ENCODE measurements around the gene SNX33.
"Not testable (repeated sequence)": the region's sequence is repeated elsewhere in the genome, so short reads cannot be mapped to it uniquely, and the experiment has no call there.

SNX33 gene

GRCh38 chr15:75684648-75685047 lies 36.9 kb downstream of the SNX33 start:
- DNase-seq: no peak

DNA sequence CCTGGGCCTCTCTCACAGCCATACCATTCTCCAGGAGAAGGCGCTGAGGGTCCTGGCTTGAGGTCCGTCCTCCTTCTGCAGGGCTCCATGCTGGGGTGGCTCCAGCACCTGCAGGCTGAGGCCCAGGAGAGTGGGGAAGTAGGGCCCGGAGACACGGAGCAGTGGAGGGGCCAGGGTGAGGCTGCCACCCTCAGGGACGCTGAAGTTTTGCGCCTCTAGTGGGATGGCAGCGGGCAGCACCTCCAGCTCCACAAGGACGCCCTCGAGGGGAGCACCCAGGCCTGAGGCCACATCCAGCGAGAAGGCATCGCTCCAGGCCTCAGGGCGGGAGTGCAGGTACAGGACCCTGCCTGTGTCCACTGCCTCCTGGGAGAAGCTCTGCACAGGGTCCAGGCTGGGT lies 37.5 kb downstream of the SNX33 start:
- no peak for DNase-seq

DNA sequence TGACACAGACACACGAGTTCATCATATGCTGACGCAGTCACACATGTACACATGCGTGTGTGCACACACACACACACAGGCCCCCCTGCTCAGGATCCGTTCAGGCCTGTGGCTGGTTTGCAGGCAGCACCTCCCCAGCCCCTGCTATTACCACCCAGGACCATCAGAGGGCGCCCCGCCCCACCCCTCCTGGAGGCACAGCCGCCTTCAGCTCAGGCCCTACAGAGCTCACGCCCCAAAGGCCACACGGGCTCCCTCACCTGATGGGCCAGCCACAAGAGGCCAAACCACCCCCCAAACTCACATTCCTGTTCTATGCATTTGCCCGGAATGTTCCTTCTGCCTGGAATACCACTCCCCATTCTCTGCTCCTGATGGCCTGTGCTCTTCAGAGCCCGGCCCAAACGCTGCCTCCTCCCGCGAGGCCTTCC lies 38.5 kb downstream of the SNX33 start:
- DNase-seq: peak; percentile 77 to 78

GRCh38 chr15:75687486-75688277 lies 40.0 kb downstream of the SNX33 start:
- no peak for DNase-seq

GRCh38 chr15:75688278-75688557 lies 40.5 kb downstream of the SNX33 start:
- DNase-seq: no peak

DNA sequence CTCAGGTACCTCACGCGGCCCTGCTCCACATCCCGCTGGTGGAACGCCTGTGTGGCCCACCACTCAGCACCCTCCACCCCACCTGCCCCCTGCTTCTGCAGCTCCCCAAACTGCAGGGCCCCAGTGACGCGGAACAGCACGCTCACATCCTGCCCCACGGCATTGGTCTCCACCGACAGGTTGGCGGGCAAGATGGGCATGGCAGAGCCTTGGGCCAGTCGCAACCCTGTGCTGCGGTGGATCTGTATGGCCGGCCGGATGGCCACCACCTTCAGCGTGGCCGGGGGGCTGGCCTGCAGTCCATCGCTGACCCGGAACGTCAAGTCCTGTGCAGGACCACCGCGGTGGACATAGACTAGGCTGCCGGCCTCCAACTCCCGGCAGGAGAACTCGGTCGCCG lies 41.1 kb downstream of the SNX33 start:
- no peak for DNase-seq

- not testable (repeated sequence) for DNase-seq
Observed at GRCh38 chr15:75689429-75689828, 41.7 kb downstream of the SNX33 start.

DNA sequence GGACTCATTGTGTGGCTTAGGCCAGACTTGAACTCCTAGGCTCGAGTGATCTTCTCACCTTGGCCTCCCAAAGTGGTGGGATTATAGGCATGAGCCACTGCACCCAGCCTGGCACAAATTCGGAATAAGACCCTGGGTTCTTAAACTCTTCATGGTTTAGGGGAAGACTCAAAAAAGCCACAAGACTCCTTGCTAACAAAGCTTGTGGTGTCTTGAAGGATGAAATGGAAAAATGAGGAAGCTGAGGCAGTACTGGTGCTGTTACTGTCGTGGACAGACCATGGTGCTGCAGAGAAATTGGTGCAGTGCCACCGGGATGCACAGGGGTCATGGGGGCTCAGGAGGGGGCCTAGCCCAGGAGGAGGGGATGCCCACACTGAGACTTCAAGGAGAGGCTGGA lies 44.6 kb downstream of the SNX33 start:
- not testable (repeated sequence) for DNase-seq

GRCh38 chr15:75693028-75693427 lies 45.3 kb downstream of the SNX33 start:
- not testable (repeated sequence) for DNase-seq

- no peak for DNase-seq
Observed at GRCh38 chr15:75693501-75694240, 46.0 kb downstream of the SNX33 start.

GRCh38 chr15:75694241-75695182 lies 46.8 kb downstream of the SNX33 start:
- DNase-seq: no peak

GRCh38 chr15:75695220-75695619 lies 47.5 kb downstream of the SNX33 start:
- peak in 1 of 2 donors; percentile 17 for DNase-seq

- no peak for DNase-seq
Observed at GRCh38 chr15:75695634-75696310, 48.1 kb downstream of the SNX33 start.

DNA sequence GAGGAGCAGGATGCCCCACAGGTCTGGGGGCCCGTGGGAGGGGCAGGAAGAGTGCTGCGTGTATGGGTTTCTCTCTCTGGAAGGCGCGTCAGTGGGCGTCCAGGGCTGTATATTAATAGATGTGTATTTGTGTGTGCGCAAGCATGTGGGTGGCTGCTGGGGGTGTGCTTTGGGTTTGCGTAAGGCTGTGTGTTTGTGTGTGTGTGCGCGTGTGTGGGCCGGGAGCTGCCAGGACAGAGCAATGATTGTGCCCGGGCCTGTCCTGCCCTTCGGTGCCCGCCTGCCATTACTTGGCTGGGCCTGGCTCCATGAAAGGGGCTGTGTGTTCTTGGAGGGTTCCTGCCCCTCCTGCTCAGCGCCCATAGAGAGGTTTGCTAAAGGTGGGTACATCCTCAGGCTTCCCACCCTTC lies 48.6 kb downstream of the SNX33 start:
- peak in 1 of 2 donors; percentile 37 for DNase-seq

GRCh38 chr15:75696854-75697259 lies 49.1 kb downstream of the SNX33 start:
- DNase-seq: no peak

DNA sequence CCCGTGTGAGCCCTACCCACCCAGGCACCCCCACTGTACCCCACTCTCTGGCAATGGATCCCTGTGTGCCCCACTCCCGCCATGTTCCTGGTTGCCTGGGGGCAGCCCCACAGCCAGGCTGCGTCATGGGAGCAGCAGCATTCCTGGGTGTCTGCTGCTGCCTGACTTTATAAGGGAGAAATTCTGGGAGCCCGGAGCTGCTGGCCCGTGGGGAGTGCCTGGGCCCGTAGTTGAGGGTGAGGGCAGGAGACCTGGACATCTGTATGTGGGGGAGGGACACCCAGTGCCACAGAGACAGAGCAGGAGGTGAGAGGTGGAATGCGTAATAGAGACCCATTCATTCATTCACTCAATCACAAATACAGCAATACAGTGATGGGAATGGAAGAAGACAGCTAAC lies 49.8 kb downstream of the SNX33 start:
- DNase-seq: no peak

DNA sequence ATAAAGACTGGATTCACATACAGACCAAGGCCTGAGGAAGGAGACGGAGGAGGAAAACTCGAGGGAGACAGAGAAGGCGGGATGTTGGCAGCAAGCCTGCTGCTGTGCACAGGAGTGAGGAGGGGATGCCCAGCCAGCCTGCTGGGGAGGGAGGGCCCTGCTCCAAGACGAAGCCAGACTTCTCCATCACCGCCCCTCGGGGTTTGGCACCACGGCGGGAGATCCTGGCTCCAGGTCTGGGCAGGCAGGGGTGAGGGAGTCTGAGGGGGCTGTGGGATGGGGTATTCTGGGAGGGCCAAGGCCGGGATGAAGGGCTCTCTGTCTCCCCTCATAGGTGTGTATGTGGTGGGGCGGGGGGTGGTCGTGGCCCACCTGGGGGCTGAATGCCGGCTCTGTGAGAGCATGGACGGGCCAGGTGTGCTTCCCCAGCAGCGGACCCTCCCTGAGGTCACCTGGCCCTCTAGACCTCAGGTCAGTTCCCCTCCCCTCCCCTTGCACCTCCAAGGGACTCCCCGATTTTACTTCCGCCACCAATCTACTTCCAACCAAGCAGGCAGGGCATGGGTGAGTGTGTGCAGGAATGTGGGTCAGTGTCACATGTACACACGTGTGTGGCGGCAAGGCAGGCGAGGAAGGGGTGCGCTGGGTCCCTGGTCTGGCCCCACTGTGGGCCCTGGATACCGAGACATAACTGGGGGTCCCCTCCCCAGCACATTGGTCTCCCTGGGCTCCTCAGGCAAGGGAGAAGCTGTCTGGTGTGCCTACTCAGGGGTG lies 50.4 kb downstream of the SNX33 start:
- not testable (repeated sequence) for DNase-seq

GRCh38 chr15:75699517-75699916 lies 51.8 kb downstream of the SNX33 start:
- DNase-seq: not testable (repeated sequence)

DNA sequence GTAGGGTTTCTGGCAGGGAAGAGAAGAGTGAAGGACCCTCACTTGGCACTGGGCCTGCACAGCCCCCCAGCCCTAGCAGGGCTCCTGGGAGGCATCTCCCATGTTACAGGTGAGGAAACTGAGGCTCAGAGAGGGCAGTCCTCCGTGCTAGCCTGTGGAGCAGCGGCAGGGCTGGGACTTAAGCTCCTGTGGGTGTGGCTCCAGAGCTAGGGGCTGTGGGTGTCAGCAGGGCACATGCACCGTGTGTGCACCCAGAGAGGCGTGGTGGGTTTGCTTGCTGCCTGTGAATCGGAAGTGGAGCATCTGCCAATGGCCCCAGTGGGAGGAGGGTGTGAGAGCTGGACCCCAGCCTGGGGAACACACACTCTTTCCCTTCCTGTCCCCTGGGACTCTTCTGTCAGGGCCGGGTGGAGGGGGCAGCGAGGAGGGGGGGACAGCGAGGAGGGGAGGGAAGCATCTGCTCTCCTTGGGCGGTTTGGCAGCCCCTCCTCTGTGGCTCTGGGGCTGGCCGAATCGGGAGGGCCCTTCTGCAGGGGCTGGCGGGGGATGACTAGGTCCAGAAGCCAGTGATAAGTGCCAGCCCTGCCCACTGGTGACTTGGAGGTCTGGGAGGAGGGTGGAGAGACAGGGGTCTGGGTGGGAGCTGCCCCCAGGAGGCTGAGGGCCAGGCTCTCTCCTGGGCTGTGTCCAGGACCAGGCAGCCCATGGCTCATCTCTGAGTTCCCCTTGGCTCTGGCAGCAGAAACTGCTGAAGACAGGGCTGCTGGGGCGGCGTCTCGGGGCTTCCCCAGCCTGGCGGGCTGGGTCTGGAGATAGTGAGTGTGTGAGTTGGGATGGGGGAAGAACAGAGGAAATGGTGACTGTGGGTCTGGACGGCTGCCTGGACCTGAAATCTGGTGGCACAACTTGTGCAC lies 52.5 kb downstream of the SNX33 start:
- peak in 1 of 2 donors; percentile 66 for DNase-seq

Measured in CD4-positive, alpha-beta T cell treated with Interleukin-1 beta for 1 hour (primary cell).